Gastrocnemius medialis (tissue), 4 donors: ENCODE measurements around the gene TBX15.

Experiments used
- CTCF ChIP-seq, 5 experiments: fragments of 450-650 bp in 3 of 5; fragments of 200-600 bp in 2 of 5; sonication (generic) in 2 of 5; IDR thresholded peaks in 4 of 5; conservative IDR thresholded peaks in 1 of 5; 1 replicate in 4 of 5; 2 replicates in 1 of 5; pipeline ENCODE4 v1.5.1; 2016 to 2019; ENCODE audit warnings: antibody characterized with exemption in 5 of 5, mild to moderate bottlenecking in 3 of 5, moderate library complexity in 3 of 5
- POLR2A ChIP-seq, 2 donors: fragments of 450-650 bp; IDR thresholded peaks; one replicate each; pipeline ENCODE4 v1.6.1; 2017; ENCODE audit warnings: antibody characterized with exemption in 2 of 2, mild to moderate bottlenecking in 2 of 2, moderate library complexity in 2 of 2

- no peak for TF ChIP-seq POLR2A (IDR thresholded peaks at IDR 0.05)
- TF ChIP-seq CTCF (IDR thresholded peaks at IDR 0.05 in 4 of 5, conservative IDR thresholded peaks at IDR 0.05 in 1 of 5) = no peak
Measured at GRCh38 chr1:118902299-118902698, 85.8 kb downstream of the TBX15 start.
